Measurements from ENCODE around the gene S1PR1. TPM values are rescaled to one million over a fixed set of nuclear protein-coding genes. Genes with fewer than 3 reads are reported as not detected.
A peak's percentile ranks its signal among the peaks of the same experiment; 100 is the strongest.

S1PR1 gene
- total and polyA plus RNA-seq, 2 donors from 2014 or later, result 14.2 to 51.6 TPM

GRCh38 chr1:101262060-101262459, 25.2 kb downstream of the S1PR1 start:
- Histone ChIP-seq H3K36me3 (ENCODE audit: control insufficient read depth in 2 of 3, insufficient read depth in 3 of 3, low read length in 3 of 3) (no peaks in the 10 kb centered on the region), H3K27ac (ENCODE audit: low read depth in 2 of 2, low read length in 2 of 2) (no peak overlapping the region), H3K4me1 (ENCODE audit: control insufficient read depth in 2 of 3, insufficient read depth in 2 of 3, low read depth in 1 of 3, low read length in 3 of 3) (peaks cover 0 to 3% (median 0%) of the 10 kb centered on the region in 3 donors), H3K4me3 (ENCODE audit: low read length in 3 of 3) (no peak overlapping the region), H3K9ac (ENCODE audit: low read length in 3 of 3) (no peak overlapping the region), H3K27me3 (ENCODE audit: control insufficient read depth, insufficient read depth, low read length) (no peaks in the 10 kb centered on the region), H3K9me3 (ENCODE audit: control insufficient read depth in 2 of 3, insufficient read depth in 1 of 3, low read length in 3 of 3) (no peaks in the 10 kb centered on the region)
- intact Hi-C loops (cut with DNase I), result no loop called here
- TF ChIP-seq CTCF (IDR thresholded peaks at IDR 0.05; ENCODE audit: borderline replicate concordance, extremely low read depth, insufficient read depth), result no peak
- no peak for DNase-seq
- FAIRE-seq, result no peak

GRCh38 chr1:101262630-101263348, 26.0 kb downstream of the S1PR1 start:
- no peak overlapping the region for H3K9ac ChIP-seq (ENCODE audit: low read length in 3 of 3)
- H3K27me3 ChIP-seq (ENCODE audit: control insufficient read depth, insufficient read depth, low read length), result no peaks in the 10 kb centered on the region
- H3K36me3 ChIP-seq (ENCODE audit: control insufficient read depth in 2 of 3, insufficient read depth in 3 of 3, low read length in 3 of 3), result no peaks in the 10 kb centered on the region
- no peaks in the 10 kb centered on the region for H3K9me3 ChIP-seq (ENCODE audit: control insufficient read depth in 2 of 3, insufficient read depth in 1 of 3, low read length in 3 of 3)
- intact Hi-C loops (cut with DNase I), result no loop called here
- H3K4me3 ChIP-seq (ENCODE audit: low read length in 3 of 3), result no peak overlapping the region
- no peak for FAIRE-seq
- no peak overlapping the region for H3K27ac ChIP-seq (ENCODE audit: low read depth in 2 of 2, low read length in 2 of 2)
- TF ChIP-seq CTCF (IDR thresholded peaks at IDR 0.05; ENCODE audit: borderline replicate concordance, extremely low read depth, insufficient read depth), result no peak
- peak in 3 of 5 donors; percentile 27 to 74 (median 66) for DNase-seq
- peaks cover 0 to 3% (median 0%) of the 10 kb centered on the region in 3 donors for H3K4me1 ChIP-seq (ENCODE audit: control insufficient read depth in 2 of 3, insufficient read depth in 2 of 3, low read depth in 1 of 3, low read length in 3 of 3)

GRCh38 chr1:101264697-101265096, 27.9 kb downstream of the S1PR1 start:
- H3K4me1 ChIP-seq (ENCODE audit: control insufficient read depth in 2 of 3, insufficient read depth in 2 of 3, low read depth in 1 of 3, low read length in 3 of 3), result peaks cover 0 to 3% (median 0%) of the 10 kb centered on the region in 3 donors
- no peaks in the 10 kb centered on the region for H3K27me3 ChIP-seq (ENCODE audit: control insufficient read depth, insufficient read depth, low read length)
- TF ChIP-seq CTCF (IDR thresholded peaks at IDR 0.05; ENCODE audit: borderline replicate concordance, extremely low read depth, insufficient read depth), result no peak
- DNase-seq (no peak), FAIRE-seq (no peak)
- no peaks in the 10 kb centered on the region for H3K9me3 ChIP-seq (ENCODE audit: control insufficient read depth in 2 of 3, insufficient read depth in 1 of 3, low read length in 3 of 3)
- no peaks in the 10 kb centered on the region for H3K36me3 ChIP-seq (ENCODE audit: control insufficient read depth in 2 of 3, insufficient read depth in 3 of 3, low read length in 3 of 3)
- H3K4me3 ChIP-seq (ENCODE audit: low read length in 3 of 3), result no peak overlapping the region
- H3K27ac ChIP-seq (ENCODE audit: low read depth in 2 of 2, low read length in 2 of 2), result no peak overlapping the region
- intact Hi-C loops (cut with DNase I), result no loop called here
- no peak overlapping the region for H3K9ac ChIP-seq (ENCODE audit: low read length in 3 of 3)

Measured in kidney (tissue), 14 donors.